Fibroblast of skin of abdomen (primary cell): ENCODE results near the gene MRAP. TPM values are rescaled to one million over a fixed set of nuclear protein-coding genes. Genes with fewer than 3 reads are reported as not detected.
"Not testable (repeated sequence)": the region's sequence is repeated elsewhere in the genome, so short reads cannot be mapped to it uniquely, and the experiment has no call there.

Experiments used
- DNase-seq: peaks from one replicate; pipeline ENCODE4 v3.0.0-alpha.2; 2013
- polyA plus RNA-seq, 2 experiments: library from polyadenylated mRNA; unstranded; fragments of 120-200 nt; gene quantifications; one replicate each; pipeline ENCODE4 v1.2.1, GENCODE V29; 2013; ENCODE audit not compliant: insufficient read length in 2 of 2

MRAP gene
- not detected for polyA plus RNA-seq (2013, experiment 1 of 2; ENCODE audit: insufficient read length)
- polyA plus RNA-seq (2013, experiment 2 of 2; ENCODE audit: insufficient read length), result not detected

GRCh38 chr21:32298658-32299081, at the start of gene MRAP:
Gene MRAP (plus strand): TSS chr21:32298855. CDS start chr21:32298972, 117 bp downstream.
- DNase-seq, result no peak

- DNase-seq, result no peak
Observed at GRCh38 chr21:32249511-32250280, 49.0 kb upstream of the MRAP start.

- DNase-seq, result no peak
Observed at GRCh38 chr21:32252136-32252535, 46.5 kb upstream of the MRAP start.

- DNase-seq, result peak; percentile 81
Observed at GRCh38 chr21:32253215-32253641, 45.4 kb upstream of the MRAP start.

- DNase-seq, result no peak
Observed at GRCh38 chr21:32256251-32256650, 42.4 kb upstream of the MRAP start.

- peak; percentile 88 for DNase-seq
Observed at GRCh38 chr21:32256873-32257620, 41.6 kb upstream of the MRAP start.

- DNase-seq, result peak; percentile 81
Observed at GRCh38 chr21:32257962-32258785, 40.5 kb upstream of the MRAP start.

- DNase-seq, result not testable (repeated sequence)
Observed at GRCh38 chr21:32258786-32259048, 39.9 kb upstream of the MRAP start.

GRCh38 chr21:32260130-32260529, 38.5 kb upstream of the MRAP start:
- DNase-seq, result no peak

- DNase-seq, result no peak
Observed at GRCh38 chr21:32261929-32262328, 36.7 kb upstream of the MRAP start.

GRCh38 chr21:32265321-32265720, 33.3 kb upstream of the MRAP start:
- DNase-seq, result not testable (repeated sequence)

- DNase-seq, result no peak
Observed at GRCh38 chr21:32270748-32271147, 27.9 kb upstream of the MRAP start.

- no peak for DNase-seq
Observed at GRCh38 chr21:32276671-32277070, 22.0 kb upstream of the MRAP start.

GRCh38 chr21:32278103-32278502, 20.6 kb upstream of the MRAP start:
- DNase-seq, result no peak

GRCh38 chr21:32278518-32279376, 19.9 kb upstream of the MRAP start, which contains the start of gene MIS18A:
Gene MIS18A (minus strand): TSS chr21:32279049. CDS start chr21:32279014, 35 bp downstream.
- DNase-seq, result peak; percentile 93

- DNase-seq, result no peak
Observed at GRCh38 chr21:32279377-32279680, 19.3 kb upstream of the MRAP start.

GRCh38 chr21:32281531-32281930, 17.1 kb upstream of the MRAP start:
- DNase-seq, result no peak

- DNase-seq, result no peak
Observed at GRCh38 chr21:32282992-32283391, 15.7 kb upstream of the MRAP start.

GRCh38 chr21:32285476-32285875, 13.2 kb upstream of the MRAP start:
- no peak for DNase-seq

- no peak for DNase-seq
Observed at GRCh38 chr21:32297449-32297848, 1.2 kb upstream of the MRAP start.

GRCh38 chr21:32298148-32298559, 501 bp upstream of the MRAP start:
- DNase-seq, result no peak

GRCh38 chr21:32299695-32300094, 1.0 kb downstream of the MRAP start:
- DNase-seq, result no peak
